H1 (cell line): ENCODE results near the gene PANX1. TPM values are rescaled to one million over a fixed set of nuclear protein-coding genes. Genes with fewer than 3 reads are reported as not detected.

Experiments used
- CTCF ChIA-PET: fragments of 300-600 bp; sonication (Branson Sonifier 250); formaldehyde crosslinking; loops from one replicate; lab custom pipeline; 2021; ENCODE audit not compliant: partially characterized antibody; lab: Charles Lee
- POLR2A ChIA-PET: fragments of 300-600 bp; sonication (Branson Sonifier 250); formaldehyde crosslinking; loops from one replicate; lab custom pipeline; 2021; ENCODE audit warnings: inconsistent platforms; ENCODE audit not compliant: partially characterized antibody; lab: Charles Lee
- DNase-seq, 2 experiments: peaks; one replicate each; pipeline versions ENCODE4 v3.0.0 to v3.0.0-alpha.2; 2010 to 2022; ENCODE audit warnings: low spot score in 2 of 2, low read depth in 1 of 2, mixed read lengths in 1 of 2
- FAIRE-seq: peaks from 2 replicates; lab custom pipeline; 2011; peaks lifted over from hg19 to GRCh38; lab: Jason Lieb, UNC
- H2AFZ ChIP-seq: 2 replicates; pipeline ENCODE4 v1.8.1; 2012; ENCODE audit warnings: low read length, inconsistent platforms
- H2AK5ac ChIP-seq: 2 replicates; pipeline ENCODE4 v1.6.1; 2013; ENCODE audit warnings: low read depth, low read length
- H2BK120ac ChIP-seq: replicated peaks from 2 replicates; pipeline ENCODE3; 2013; ENCODE audit warnings: low read depth, low read length, inconsistent platforms
- H2BK12ac ChIP-seq: 2 replicates; pipeline ENCODE4 v1.6.1; 2013; ENCODE audit warnings: low read depth, low read length
- H2BK15ac ChIP-seq: 2 replicates; pipeline ENCODE4 v1.6.1; 2013; ENCODE audit warnings: low read length
- H2BK20ac ChIP-seq: 2 replicates; pipeline ENCODE4 v1.6.1; 2013; ENCODE audit warnings: low read length
- H2BK5ac ChIP-seq: 2 replicates; pipeline ENCODE4 v1.6.1; 2013; ENCODE audit warnings: low read depth, low read length
- H3K14ac ChIP-seq: 2 replicates; pipeline ENCODE4 v1.6.1; 2013; ENCODE audit warnings: inconsistent platforms; ENCODE audit not compliant: insufficient read length
- H3K18ac ChIP-seq: 2 replicates; pipeline ENCODE4 v1.6.1; 2013; ENCODE audit warnings: low read length; ENCODE audit errors: extremely low read depth
- H3K23ac ChIP-seq: 2 replicates; pipeline ENCODE4 v1.6.1; 2013; ENCODE audit warnings: inconsistent platforms; ENCODE audit not compliant: insufficient read length
- H3K23me2 ChIP-seq: 2 replicates; pipeline ENCODE4 v1.6.1; 2013; ENCODE audit warnings: low read depth, low read length
- H3K27ac ChIP-seq: 2 replicates; pipeline ENCODE4 v1.6.1; 2011; ENCODE audit warnings: low read depth, low read length, inconsistent platforms
- H3K27me3 ChIP-seq, 4 experiments: replicated peaks in 1 of 4; 1 replicate in 1 of 4; 2 replicates in 3 of 4; pipeline versions ENCODE4 v1.6.1 to v1.8.1; 2011 to 2013; ENCODE audit warnings: low read length in 3 of 4, mild to moderate bottlenecking in 3 of 4, inconsistent platforms in 2 of 4, mixed read lengths in 2 of 4, moderate library complexity in 1 of 4; ENCODE audit not compliant: control insufficient read depth in 3 of 4, insufficient read depth in 3 of 4; ENCODE audit errors: extremely low read depth in 1 of 4
- H3K36me3 ChIP-seq, 4 experiments: 2 replicates each; pipeline versions ENCODE4 v1.6.1 to v1.8.1; 2011 to 2013; ENCODE audit warnings: mild to moderate bottlenecking in 4 of 4, low read length in 3 of 4, moderate library complexity in 2 of 4, control low read depth in 1 of 4, inconsistent platforms in 1 of 4; ENCODE audit not compliant: insufficient read depth in 4 of 4, control insufficient read depth in 2 of 4
- H3K4ac ChIP-seq: replicated peaks from 2 replicates; pipeline ENCODE3; 2013; ENCODE audit warnings: low read length, low read depth, mixed read lengths, inconsistent platforms; ENCODE audit not compliant: insufficient read length
- H3K4me1 ChIP-seq, 4 experiments: replicated peaks in 1 of 4; 1 replicate in 1 of 4; 2 replicates in 3 of 4; pipeline versions ENCODE4 v1.6.1 to v1.8.1; 2011 to 2013; ENCODE audit warnings: low read length in 3 of 4, inconsistent platforms in 2 of 4, mixed read lengths in 1 of 4; ENCODE audit not compliant: insufficient read depth in 4 of 4, control insufficient read depth in 3 of 4
- H3K4me2 ChIP-seq, 2 experiments: 2 replicates each; pipeline versions ENCODE4 v1.6.1 to v1.8.1; 2011 to 2013; ENCODE audit warnings: low read depth in 2 of 2, low read length in 2 of 2, control low read depth in 1 of 2, inconsistent platforms in 1 of 2, mild to moderate bottlenecking in 1 of 2; ENCODE audit not compliant: insufficient read depth in 1 of 2
- H3K4me3 ChIP-seq, 4 experiments: fragments of 200-600, 300-600 bp in 1 of 4; sonication (generic), shearing (Covaris generic), sonication (Bioruptor Twin) in 1 of 4; 2 replicates each; pipeline versions ENCODE4 v1.5.1 to v1.8.1; 2011 to 2016; ENCODE audit warnings: low read length in 4 of 4, low read depth in 3 of 4, control low read depth in 2 of 4, inconsistent platforms in 2 of 4, mild to moderate bottlenecking in 2 of 4, mixed read lengths in 1 of 4, moderate library complexity in 1 of 4; ENCODE audit not compliant: insufficient read depth in 2 of 4; ENCODE audit errors: extremely low read depth in 1 of 4
- H3K56ac ChIP-seq: replicated peaks from 2 replicates; pipeline ENCODE3; 2013; ENCODE audit warnings: low read depth, mild to moderate bottlenecking, mixed read lengths, low read length, inconsistent platforms; ENCODE audit not compliant: insufficient read length
- H3K79me1 ChIP-seq: 2 replicates; pipeline ENCODE4 v1.6.1; 2013; ENCODE audit warnings: low read depth, low read length, control low read depth
- H3K79me2 ChIP-seq, 2 experiments: 2 replicates each; pipeline versions ENCODE4 v1.6.1 to v1.8.1; 2012 to 2013; ENCODE audit warnings: low read length in 2 of 2, mild to moderate bottlenecking in 2 of 2, inconsistent platforms in 1 of 2; ENCODE audit not compliant: insufficient read depth in 2 of 2, control insufficient read depth in 1 of 2
- H3K9ac ChIP-seq, 4 experiments: replicated peaks in 1 of 4; 1 replicate in 1 of 4; 2 replicates in 3 of 4; pipeline versions ENCODE4 v1.6.1 to v1.8.1; 2011 to 2013; ENCODE audit warnings: low read depth in 3 of 4, low read length in 3 of 4, control low read depth in 2 of 4, mild to moderate bottlenecking in 2 of 4, moderate library complexity in 2 of 4, inconsistent platforms in 1 of 4; ENCODE audit errors: extremely low read depth in 1 of 4
- H3K9me3 ChIP-seq, 2 experiments: 2 replicates each; pipeline versions ENCODE4 v1.6.1 to v1.8.1; 2012 to 2013; ENCODE audit warnings: mild to moderate bottlenecking in 2 of 2, moderate library complexity in 2 of 2, control low read depth in 1 of 2, inconsistent platforms in 1 of 2, low read depth in 1 of 2, low read length in 1 of 2, mixed read lengths in 1 of 2; ENCODE audit not compliant: insufficient read depth in 2 of 2
- H4K20me1 ChIP-seq, 2 experiments: replicated peaks in 1 of 2; 2 replicates each; pipeline versions ENCODE3 to v1.8.1; 2011 to 2013; ENCODE audit warnings: inconsistent platforms in 2 of 2, low read length in 2 of 2, mild to moderate bottlenecking in 1 of 2; ENCODE audit not compliant: insufficient read depth in 2 of 2, control insufficient read depth in 1 of 2
- H4K5ac ChIP-seq: 2 replicates; pipeline ENCODE4 v1.6.1; 2013; ENCODE audit warnings: low read length, low read depth, mixed read lengths, inconsistent platforms; ENCODE audit not compliant: insufficient read length
- H4K8ac ChIP-seq: 2 replicates; pipeline ENCODE4 v1.8.0; 2013; ENCODE audit warnings: mild to moderate bottlenecking, moderate library complexity, low read length, inconsistent platforms; ENCODE audit not compliant: insufficient read depth; ENCODE audit errors: extremely low read depth
- H4K91ac ChIP-seq: replicated peaks from 2 replicates; pipeline ENCODE3; 2013; ENCODE audit warnings: low read length, mixed read lengths, inconsistent platforms; ENCODE audit not compliant: insufficient read length
- RFX5 ChIP-seq: IDR thresholded peaks from 2 replicates; pipeline ENCODE4 v1.6.1; 2011; ENCODE audit warnings: low read depth, low read length, improper control_type of control experiment, borderline replicate concordance
- WGBS, 2 experiments: shearing (Covaris generic) in 1 of 2; methylation state at CpG; one replicate each; pipeline versions ENCODE4 v1.1.6 to v1.1.7; 2013 to 2015; ENCODE audit warnings: low lambda C conversion rate in 2 of 2, mixed read lengths in 2 of 2, inconsistent platforms in 1 of 2, low coverage in 1 of 2, missing lambda C conversion rate in 1 of 2; ENCODE audit not compliant: insufficient replicate concordance in 2 of 2, insufficient coverage in 1 of 2, insufficient read length in 1 of 2; ENCODE audit errors: extremely low coverage in 1 of 2, missing lambda C conversion rate in 1 of 2; 5-methylcytosine and 5-hydroxymethylcytosine counted together
- polyA plus RNA-seq, 7 experiments: library from polyadenylated mRNA; depleted of rRNA in 3 of 7; stranded (reverse) in 5 of 7; unstranded in 2 of 7; fragments of >200 nt in 5 of 7; fragments of 200-250 nt in 2 of 7; gene quantifications; 1 replicate in 5 of 7; 2 replicates in 1 of 7; 4 replicates in 1 of 7; pipeline versions ENCODE4 v1.2.1 to v1.2.3, GENCODE V29; 2011 to 2013; ENCODE audit warnings: missing spikeins in 2 of 7, mixed read lengths in 2 of 7
- total RNA-seq: library from RNA; stranded (reverse); fragmentation: NEBNext Ultra II Directional; extraction: Animal tissue kit (Norgen Biotek cat#: 25700); gene quantifications from 2 replicates; pipeline ENCODE4 v1.2.1, GENCODE V29; 2021

Gene PANX1
- total and polyA plus RNA-seq, 2 of the 8 experiments (the other 6 are each of a cell fraction or from before 2014, with no cell fraction given), result 15.9 to 35.2 TPM

- FAIRE-seq, result no peak
- CTCF ChIA-PET, result interaction anchor here (0.7 to 11.1 kb wide), 12 partner anchors 10 to 286 kb away, joined by 3 to 127 read pairs (median 26); no protein-coding TSS in a partner anchor
Observed at GRCh38 chr11:94181943-94182342, 53.3 kb downstream of the PANX1 start.

More at GRCh38 chr11:94181943-94182342, 53.3 kb downstream of the PANX1 start:
- DNase-seq, result no peak
- Histone ChIP-seq H4K20me1 (peaks cover 0 to 12% of the 10 kb centered on the region in 2 experiments), H2AK5ac (no peak overlapping the region), H3K56ac (no peak overlapping the region), H3K4me2 (no peak overlapping the region), H3K14ac (no peak overlapping the region), H3K79me1 (peaks cover 3% of the 10 kb centered on the region; the same call in 1 of the 2 replicates), H2BK12ac (no peak overlapping the region), H2BK15ac (no peak overlapping the region), H4K91ac (no peak overlapping the region), H3K23ac (no peak overlapping the region), H3K23me2 (no peaks in the 10 kb centered on the region), H3K4ac (no peak overlapping the region), H3K18ac (no peak overlapping the region), H3K27ac (no peak overlapping the region), H3K9ac (no peak overlapping the region), H2BK20ac (no peak overlapping the region), H2BK5ac (no peak overlapping the region), H3K4me1 (peaks cover 0 to 12% (median 7%) of the 10 kb centered on the region in 4 experiments; a peak in 5 of 7 replicates), H2BK120ac (no peak overlapping the region), H3K36me3 (peaks cover 13 to 60% (median 33%) of the 10 kb centered on the region in 4 experiments), H2AFZ (no peak overlapping the region), H4K5ac (no peak overlapping the region), H3K9me3 (no peaks in the 10 kb centered on the region), H3K4me3 (no peak overlapping the region), H3K27me3 (peaks cover 0 to 1% (median 0%) of the 10 kb centered on the region in 4 experiments; a peak in 1 of 7 replicates), H3K79me2 (peaks cover 0 to 26% of the 10 kb centered on the region in 2 experiments; a peak in 2 of 4 replicates), H4K8ac (no peak overlapping the region)
- POLR2A ChIA-PET, result no interaction called here
- no peak for TF ChIP-seq RFX5
- 93% methylated on average over 2 of the region's 2 CpGs; no CpG with 5 or more reads in 1 of the 2 experiments for WGBS, 2 experiments
